ENCODE results near the gene PROK1.
"Not testable (repeated sequence)": the region's sequence is repeated elsewhere in the genome, so short reads cannot be mapped to it uniquely, and the experiment has no call there.

DNA sequence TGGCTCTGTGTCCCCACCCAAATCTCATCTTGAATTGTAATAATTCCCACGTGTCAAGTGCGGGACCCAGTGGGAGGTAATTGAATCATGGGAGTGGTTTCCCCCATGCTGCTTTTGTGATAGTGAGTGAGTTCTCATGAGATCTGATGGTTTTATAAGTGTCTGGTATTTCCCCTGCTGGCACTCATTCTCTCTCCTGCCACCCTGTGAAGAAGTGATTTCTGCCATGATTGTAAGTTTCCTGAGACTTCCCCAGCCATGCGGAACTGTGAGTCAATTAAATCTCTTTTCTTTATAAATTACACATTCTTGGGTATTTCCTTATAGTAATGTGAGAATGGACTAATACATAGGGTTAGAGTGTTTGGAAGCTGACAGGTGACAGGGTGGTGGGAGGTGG, 11.1 kb upstream of the PROK1 start:
- TF ChIP-seq, protein P1, sequence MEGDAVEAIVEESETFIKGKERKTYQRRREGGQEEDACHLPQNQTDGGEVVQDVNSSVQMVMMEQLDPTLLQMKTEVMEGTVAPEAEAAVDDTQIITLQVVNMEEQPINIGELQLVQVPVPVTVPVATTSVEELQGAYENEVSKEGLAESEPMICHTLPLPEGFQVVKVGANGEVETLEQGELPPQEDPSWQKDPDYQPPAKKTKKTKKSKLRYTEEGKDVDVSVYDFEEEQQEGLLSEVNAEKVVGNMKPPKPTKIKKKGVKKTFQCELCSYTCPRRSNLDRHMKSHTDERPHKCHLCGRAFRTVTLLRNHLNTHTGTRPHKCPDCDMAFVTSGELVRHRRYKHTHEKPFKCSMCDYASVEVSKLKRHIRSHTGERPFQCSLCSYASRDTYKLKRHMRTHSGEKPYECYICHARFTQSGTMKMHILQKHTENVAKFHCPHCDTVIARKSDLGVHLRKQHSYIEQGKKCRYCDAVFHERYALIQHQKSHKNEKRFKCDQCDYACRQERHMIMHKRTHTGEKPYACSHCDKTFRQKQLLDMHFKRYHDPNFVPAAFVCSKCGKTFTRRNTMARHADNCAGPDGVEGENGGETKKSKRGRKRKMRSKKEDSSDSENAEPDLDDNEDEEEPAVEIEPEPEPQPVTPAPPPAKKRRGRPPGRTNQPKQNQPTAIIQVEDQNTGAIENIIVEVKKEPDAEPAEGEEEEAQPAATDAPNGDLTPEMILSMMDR (IDR thresholded peaks at IDR 0.05; ENCODE audit: low read length) = not testable (repeated sequence)
- TF ChIP-seq EZH2 (IDR thresholded peaks at IDR 0.05; ENCODE audit: borderline replicate concordance, low read length) = not testable (repeated sequence)
